ENCODE measurements around the gene TTC1. TPM values are rescaled to one million over a fixed set of nuclear protein-coding genes. Genes with fewer than 3 reads are reported as not detected.

TTC1 gene
- total RNA-seq, 4 donors from 2014 or later = 39.9 to 67.9 (median 56.3) TPM

GRCh38 chr5:160071916-160072315 lies 63.0 kb downstream of the TTC1 start:
- DNase-seq (no peak), ATAC-seq (no peak)
- intact Hi-C loops (cut with DNase I; ENCODE audit: low total_unique reads) (no loop called here), in situ Hi-C loops (cut with MboI; ENCODE audit: low sequenced_read_pairs in 4 of 4) (no loop called here)
- no peaks in the 10 kb centered on the region for H3K27me3 ChIP-seq
- no peak overlapping the region for H3K4me3 ChIP-seq
- no peaks in the 10 kb centered on the region for H3K36me3 ChIP-seq
- no peaks in the 10 kb centered on the region for H3K4me1 ChIP-seq
- TF ChIP-seq POLR2A (IDR thresholded peaks at IDR 0.05) (no peak), CTCF (IDR thresholded peaks at IDR 0.05 in 4 of 5, conservative IDR thresholded peaks at IDR 0.05 in 1 of 5) (no peak)
- no peaks in the 10 kb centered on the region for H3K9me3 ChIP-seq
- no peak overlapping the region for H3K27ac ChIP-seq

DNA sequence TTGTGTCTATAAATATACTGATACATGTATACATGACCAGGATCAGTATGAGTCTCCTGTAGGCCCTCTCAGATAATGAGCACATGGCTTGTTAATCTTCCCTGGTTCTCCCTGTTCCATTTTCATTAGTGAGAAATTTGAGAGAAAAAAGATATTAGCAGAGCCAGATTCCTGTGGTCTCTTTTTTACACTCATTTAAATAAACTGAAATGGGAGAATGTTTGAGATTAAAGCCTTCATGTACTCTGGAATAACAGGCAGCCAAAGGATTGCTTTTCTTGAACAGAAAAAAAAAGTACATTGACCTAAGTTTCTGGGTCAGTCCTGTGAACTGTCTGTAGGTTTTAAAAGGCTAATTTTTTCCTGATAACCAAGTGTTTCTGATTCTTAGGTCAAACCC lies 66.1 kb downstream of the TTC1 start:
- in situ Hi-C loops (cut with MboI; ENCODE audit: low sequenced_read_pairs in 4 of 4) (no loop called here), intact Hi-C loops (cut with DNase I; ENCODE audit: low total_unique reads) (no loop called here)
- Histone ChIP-seq H3K4me1 (no peaks in the 10 kb centered on the region), H3K27me3 (no peaks in the 10 kb centered on the region), H3K27ac (no peak overlapping the region), H3K9me3 (no peaks in the 10 kb centered on the region), H3K4me3 (no peak overlapping the region), H3K36me3 (peaks cover 0 to 20% of the 10 kb centered on the region in 2 donors)
- ATAC-seq (no peak), DNase-seq (no peak)
- TF ChIP-seq CTCF (IDR thresholded peaks at IDR 0.05 in 4 of 5, conservative IDR thresholded peaks at IDR 0.05 in 1 of 5) (no peak), POLR2A (IDR thresholded peaks at IDR 0.05) (no peak)

GRCh38 chr5:160076997-160077396 lies 68.1 kb downstream of the TTC1 start:
- in situ Hi-C loops (cut with MboI; ENCODE audit: low sequenced_read_pairs in 4 of 4) = no loop called here
- H3K27ac ChIP-seq = no peak overlapping the region
- ATAC-seq (no peak), DNase-seq (no peak)
- no peaks in the 10 kb centered on the region for H3K4me1 ChIP-seq
- no peak overlapping the region for H3K4me3 ChIP-seq
- no peaks in the 10 kb centered on the region for H3K27me3 ChIP-seq
- no peak for TF ChIP-seq POLR2A (IDR thresholded peaks at IDR 0.05)
- no peak for TF ChIP-seq CTCF (IDR thresholded peaks at IDR 0.05 in 4 of 5, conservative IDR thresholded peaks at IDR 0.05 in 1 of 5)
- intact Hi-C loops (cut with DNase I; ENCODE audit: low total_unique reads) = no loop called here
- H3K36me3 ChIP-seq = peaks cover 0 to 20% of the 10 kb centered on the region in 2 donors
- no peaks in the 10 kb centered on the region for H3K9me3 ChIP-seq

DNA sequence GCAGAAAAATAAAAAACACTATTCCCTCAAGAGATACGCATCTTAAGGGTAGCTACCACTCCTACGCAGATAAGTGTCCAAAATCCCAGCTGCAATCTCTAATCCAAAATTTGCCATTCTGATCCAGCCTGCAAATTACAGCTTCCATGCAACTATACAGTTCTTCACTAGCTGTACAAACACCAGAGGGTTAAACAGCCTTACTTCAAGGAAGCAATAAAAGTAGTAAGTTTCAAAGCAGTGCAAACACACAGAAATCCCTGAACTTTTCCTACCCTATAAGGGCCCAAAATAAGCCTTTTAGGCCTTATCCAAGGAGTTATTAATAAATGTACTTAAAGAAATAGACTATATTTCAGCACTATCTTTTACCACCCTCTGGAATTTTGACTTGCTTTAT lies 70.8 kb downstream of the TTC1 start:
- Histone ChIP-seq H3K36me3 (peaks cover 0 to 20% of the 10 kb centered on the region in 2 donors), H3K9me3 (no peaks in the 10 kb centered on the region), H3K27ac (no peak overlapping the region), H3K4me1 (no peaks in the 10 kb centered on the region), H3K27me3 (no peaks in the 10 kb centered on the region), H3K4me3 (no peak overlapping the region)
- DNase-seq = no peak
- ATAC-seq = no peak
- in situ Hi-C loops (cut with MboI; ENCODE audit: low sequenced_read_pairs in 4 of 4) (no loop called here), intact Hi-C loops (cut with DNase I; ENCODE audit: low total_unique reads) (no loop called here)
- TF ChIP-seq CTCF (IDR thresholded peaks at IDR 0.05 in 4 of 5, conservative IDR thresholded peaks at IDR 0.05 in 1 of 5) (no peak), POLR2A (IDR thresholded peaks at IDR 0.05) (no peak)

DNA sequence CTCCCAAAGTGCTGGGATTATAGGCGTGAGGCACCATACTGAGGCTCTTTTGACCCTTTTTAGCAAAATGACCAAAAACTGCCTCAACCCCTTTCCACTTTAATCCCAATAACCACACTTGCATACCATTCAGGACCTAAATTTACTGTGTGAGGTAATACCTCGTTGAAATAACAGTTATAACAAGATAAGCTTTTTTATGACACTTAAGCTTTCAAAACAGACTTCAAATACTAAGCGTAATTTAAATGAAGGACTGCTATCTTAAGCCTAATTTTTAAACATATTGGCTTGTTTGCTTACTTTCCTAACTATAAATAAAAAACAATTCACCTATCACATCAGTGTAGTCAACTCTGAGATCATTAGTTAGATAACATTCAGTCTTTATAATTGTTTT lies 72.6 kb downstream of the TTC1 start:
- Histone ChIP-seq H3K27ac (no peak overlapping the region), H3K4me1 (no peaks in the 10 kb centered on the region), H3K4me3 (no peak overlapping the region), H3K27me3 (no peaks in the 10 kb centered on the region), H3K36me3 (peaks cover 0 to 20% of the 10 kb centered on the region in 2 donors), H3K9me3 (no peaks in the 10 kb centered on the region)
- intact Hi-C loops (cut with DNase I; ENCODE audit: low total_unique reads) (no loop called here), in situ Hi-C loops (cut with MboI; ENCODE audit: low sequenced_read_pairs in 4 of 4) (no loop called here)
- ATAC-seq (no peak), DNase-seq (no peak)
- no peak for TF ChIP-seq CTCF (IDR thresholded peaks at IDR 0.05 in 4 of 5, conservative IDR thresholded peaks at IDR 0.05 in 1 of 5)
- TF ChIP-seq POLR2A (IDR thresholded peaks at IDR 0.05) = no peak

All from gastrocnemius medialis (tissue), 4 donors.